ENCODE results near the gene SPINT1.

SPINT1 gene

GRCh38 chr15:40870716-40871115 is 26.9 kb downstream of the SPINT1 start:
- Mint-ChIP-seq H3K4me3 (peak overlapping the region in 2 of 3 experiments; percentile 13 to 38), H3K27me3 (ENCODE audit: low read depth) (peaks cover 16% of the 10 kb centered on the region), H3K36me3 (ENCODE audit: low read depth) (no peaks in the 10 kb centered on the region), H3K4me1 (peaks cover 8% of the 10 kb centered on the region), H3K27ac (peak overlapping the region in 1 of 3 experiments; percentile 71), H3K9me3 (no peaks in the 10 kb centered on the region)
- no peak for TF ChIP-seq CTCF (IDR thresholded peaks at IDR 0.05; ENCODE audit: unreplicated experiment in 3 of 3)

GRCh38 chr15:40871749-40872617 is 28.1 kb downstream of the SPINT1 start:
- TF ChIP-seq CTCF (IDR thresholded peaks at IDR 0.05; ENCODE audit: unreplicated experiment in 3 of 3): no peak
- Mint-ChIP-seq H3K27me3 (ENCODE audit: low read depth) (peaks cover 20% of the 10 kb centered on the region), H3K4me1 (peaks cover 5% of the 10 kb centered on the region), H3K4me3 (peak overlapping the region in 2 of 3 experiments; percentile 21 to 78), H3K27ac (peak overlapping the region in 2 of 3 experiments; percentile 1 to 83), H3K9me3 (no peaks in the 10 kb centered on the region), H3K36me3 (ENCODE audit: low read depth) (no peaks in the 10 kb centered on the region)

- Mint-ChIP-seq H3K27ac (peak overlapping the region in 1 of 3 experiments; percentile 83), H3K27me3 (ENCODE audit: low read depth) (peaks cover 20% of the 10 kb centered on the region), H3K9me3 (no peaks in the 10 kb centered on the region), H3K4me3 (peak overlapping the region; percentile 70 to 78 (median 76)), H3K36me3 (ENCODE audit: low read depth) (no peaks in the 10 kb centered on the region), H3K4me1 (peaks cover 5% of the 10 kb centered on the region)
- no peak for TF ChIP-seq CTCF (IDR thresholded peaks at IDR 0.05; ENCODE audit: unreplicated experiment in 3 of 3)
Measured at GRCh38 chr15:40872791-40873693, 29.2 kb downstream of the SPINT1 start.

GRCh38 chr15:40873694-40874561 is 30.1 kb downstream of the SPINT1 start, which contains the start of gene RHOV:
TSS of gene RHOV (minus strand) at chr15:40874234. CDS start at chr15:40874139, 95 bp downstream.
- Mint-ChIP-seq H3K27me3 (ENCODE audit: low read depth) (peaks cover 23% of the 10 kb centered on the region), H3K36me3 (ENCODE audit: low read depth) (no peaks in the 10 kb centered on the region), H3K4me1 (peaks cover 5% of the 10 kb centered on the region), H3K27ac (peak within 1 kb of the TSS in 1 of 3 experiments; percentile 75), H3K4me3 (peak within 1 kb of the TSS; percentile 70 to 82 (median 81)), H3K9me3 (no peaks in the 10 kb centered on the region)
- TF ChIP-seq CTCF (IDR thresholded peaks at IDR 0.05; ENCODE audit: unreplicated experiment in 3 of 3): peak in 2 of 3 experiments; percentile 35 to 45

- TF ChIP-seq CTCF (IDR thresholded peaks at IDR 0.05; ENCODE audit: unreplicated experiment in 3 of 3): no peak
- no peaks in the 10 kb centered on the region for H3K9me3 Mint-ChIP-seq
- H3K27me3 Mint-ChIP-seq (ENCODE audit: low read depth): peaks cover 19% of the 10 kb centered on the region
- peaks cover 5% of the 10 kb centered on the region for H3K4me1 Mint-ChIP-seq
- H3K36me3 Mint-ChIP-seq (ENCODE audit: low read depth): no peaks in the 10 kb centered on the region
- H3K4me3 Mint-ChIP-seq: peak overlapping the region in 1 of 3 experiments; percentile 51
- H3K27ac Mint-ChIP-seq: no peak overlapping the region
Measured at GRCh38 chr15:40875991-40876730, 32.3 kb downstream of the SPINT1 start.

Measured in nephron (organoid).